ENCODE measurements around the gene BCAM. TPM values are rescaled to one million over a fixed set of nuclear protein-coding genes. Genes with fewer than 3 reads are reported as not detected.

Gene BCAM
- total and polyA plus RNA-seq, 4 donors = 10.5 to 87.4 (median 19.1) TPM

DNA sequence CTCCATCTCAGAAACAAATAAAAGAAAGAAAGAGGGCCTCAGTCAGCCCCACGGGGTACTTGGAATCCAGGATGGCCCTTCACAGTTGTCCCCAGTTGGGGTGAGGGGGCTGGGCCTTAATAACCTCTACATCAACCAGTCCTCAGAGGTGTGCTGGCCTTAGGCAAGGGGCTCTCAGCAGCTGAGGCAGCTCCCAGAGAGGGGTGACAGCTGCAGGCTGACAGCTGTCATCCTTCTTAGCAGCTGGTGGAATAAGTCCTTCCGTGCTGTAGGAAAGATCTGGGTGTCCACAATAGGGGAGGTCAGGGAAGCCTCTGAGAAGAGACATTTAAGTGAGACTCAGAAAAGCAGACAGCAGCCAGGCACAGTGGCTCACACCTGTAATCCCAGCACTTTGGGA, 7.4 kb downstream of the BCAM start:
- Histone ChIP-seq H3K4me3 (ENCODE audit: low read depth in 1 of 3, low read length in 3 of 3) (no peak overlapping the region), H3K27ac (ENCODE audit: low read depth in 1 of 2, low read length in 2 of 2) (no peak overlapping the region), H3K36me3 (ENCODE audit: control insufficient read depth in 4 of 4, insufficient read depth in 3 of 4, low read depth in 1 of 4, low read length in 3 of 4) (peaks cover 0 to 2% (median 0%) of the 10 kb centered on the region in 4 donors), H3K27me3 (ENCODE audit: control insufficient read depth in 4 of 4, insufficient read depth in 4 of 4, low read length in 3 of 4) (no peaks in the 10 kb centered on the region), H3K9ac (ENCODE audit: low read depth in 1 of 2, low read length in 2 of 2) (no peak overlapping the region), H3K9me3 (ENCODE audit: control insufficient read depth in 4 of 4, low read length in 3 of 4) (no peaks in the 10 kb centered on the region), H3K4me1 (ENCODE audit: control insufficient read depth in 4 of 4, insufficient read depth in 4 of 4, low read length in 3 of 4) (peaks cover 0 to 3% (median under 1%) of the 10 kb centered on the region in 4 donors)
- WGBS = 90% methylated on average over 2 of the region's 2 CpGs
- no peak for DNase-seq (ENCODE audit: low spot score)
- TF ChIP-seq MAX (IDR thresholded peaks at IDR 0.05) (no peak), ATF3 (IDR thresholded peaks at IDR 0.05) (no peak), NR2F2 (IDR thresholded peaks at IDR 0.05) (no peak), HNF4A (conservative IDR thresholded peaks at IDR 0.05) (no peak), FOXA1 (IDR thresholded peaks at IDR 0.05) (no peak), RAD21 (IDR thresholded peaks at IDR 0.05) (no peak), EGR1 (IDR thresholded peaks at IDR 0.05; ENCODE audit: low read depth in 2 of 2) (no peak), ZBTB33 (IDR thresholded peaks at IDR 0.05) (no peak), JUND (IDR thresholded peaks at IDR 0.05) (no peak), RXRA (IDR thresholded peaks at IDR 0.05) (no peak), HNF4G (IDR thresholded peaks at IDR 0.05) (no peak)

- Histone ChIP-seq H3K4me3 (ENCODE audit: low read depth in 1 of 3, low read length in 3 of 3) (no peak overlapping the region), H3K4me1 (ENCODE audit: control insufficient read depth in 4 of 4, insufficient read depth in 4 of 4, low read length in 3 of 4) (peaks cover 0 to 3% (median under 1%) of the 10 kb centered on the region in 4 donors), H3K36me3 (ENCODE audit: control insufficient read depth in 4 of 4, insufficient read depth in 3 of 4, low read depth in 1 of 4, low read length in 3 of 4) (peaks cover 0 to 2% (median 0%) of the 10 kb centered on the region in 4 donors), H3K9ac (ENCODE audit: low read depth in 1 of 2, low read length in 2 of 2) (no peak overlapping the region), H3K27me3 (ENCODE audit: control insufficient read depth in 4 of 4, insufficient read depth in 4 of 4, low read length in 3 of 4) (no peaks in the 10 kb centered on the region), H3K9me3 (ENCODE audit: control insufficient read depth in 4 of 4, low read length in 3 of 4) (no peaks in the 10 kb centered on the region), H3K27ac (ENCODE audit: low read depth in 1 of 2, low read length in 2 of 2) (no peak overlapping the region)
- DNase-seq (ENCODE audit: low spot score) = no peak
- TF ChIP-seq JUND (IDR thresholded peaks at IDR 0.05) (no peak), TAF1 (conservative IDR thresholded peaks at IDR 0.05) (no peak), GABPA (IDR thresholded peaks at IDR 0.05 in 1 of 2, conservative IDR thresholded peaks at IDR 0.05 in 1 of 2) (no peak), RAD21 (IDR thresholded peaks at IDR 0.05) (no peak)
- 86% methylated on average over 8 of the region's 8 CpGs for WGBS
Measured at GRCh38 chr19:44817725-44818465, 9.0 kb downstream of the BCAM start.

- DNase-seq (ENCODE audit: low spot score) = no peak
- no peak overlapping the region for H3K27ac ChIP-seq (ENCODE audit: low read depth in 1 of 2, low read length in 2 of 2)
- no peak overlapping the region for H3K9ac ChIP-seq (ENCODE audit: low read depth in 1 of 2, low read length in 2 of 2)
- H3K36me3 ChIP-seq (ENCODE audit: control insufficient read depth in 4 of 4, insufficient read depth in 3 of 4, low read depth in 1 of 4, low read length in 3 of 4) = peaks cover 0 to 2% (median 0%) of the 10 kb centered on the region in 4 donors
- H3K9me3 ChIP-seq (ENCODE audit: control insufficient read depth in 4 of 4, low read length in 3 of 4) = no peaks in the 10 kb centered on the region
- WGBS = 90% methylated on average over 20 of the region's 20 CpGs
- no peak overlapping the region for H3K4me3 ChIP-seq (ENCODE audit: low read depth in 1 of 3, low read length in 3 of 3)
- H3K4me1 ChIP-seq (ENCODE audit: control insufficient read depth in 4 of 4, insufficient read depth in 4 of 4, low read length in 3 of 4) = peaks cover 0 to 3% (median 2%) of the 10 kb centered on the region in 4 donors
- H3K27me3 ChIP-seq (ENCODE audit: control insufficient read depth in 4 of 4, insufficient read depth in 4 of 4, low read length in 3 of 4) = no peaks in the 10 kb centered on the region
- TF ChIP-seq CTCF (IDR thresholded peaks at IDR 0.05; ENCODE audit: low read depth, low read length, missing input control) (no peak), ATF3 (IDR thresholded peaks at IDR 0.05) (no peak), HNF4A (conservative IDR thresholded peaks at IDR 0.05) (no peak), YY1 (IDR thresholded peaks at IDR 0.05) (no peak), FOXA1 (IDR thresholded peaks at IDR 0.05) (no peak), TAF1 (conservative IDR thresholded peaks at IDR 0.05) (no peak), ZBTB33 (IDR thresholded peaks at IDR 0.05) (no peak), GABPA (IDR thresholded peaks at IDR 0.05 in 1 of 2, conservative IDR thresholded peaks at IDR 0.05 in 1 of 2) (no peak)
Measured at GRCh38 chr19:44818466-44819031, 9.6 kb downstream of the BCAM start.
